ENCODE results near the gene ZBTB20.

DNA sequence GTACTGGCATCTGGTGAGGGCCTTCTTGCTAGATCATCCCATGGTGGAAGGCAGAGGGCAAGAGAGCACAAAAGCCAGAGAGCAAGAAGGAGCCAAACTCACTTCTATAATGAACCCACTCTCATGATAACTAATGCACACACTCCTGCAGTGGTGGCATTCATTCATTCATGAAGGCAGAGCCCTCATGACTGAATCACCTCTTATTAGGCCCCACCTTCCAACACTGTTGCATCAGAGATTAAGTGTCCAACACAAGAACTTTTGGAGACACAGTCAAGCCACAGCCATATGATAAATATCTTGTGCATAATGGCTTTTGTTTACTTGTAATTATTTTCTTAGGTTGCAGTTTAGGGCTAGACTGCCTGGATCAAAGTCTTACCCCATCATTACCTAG, 670.6 kb downstream of the ZBTB20 start:
- TF ChIP-seq, protein P1, sequence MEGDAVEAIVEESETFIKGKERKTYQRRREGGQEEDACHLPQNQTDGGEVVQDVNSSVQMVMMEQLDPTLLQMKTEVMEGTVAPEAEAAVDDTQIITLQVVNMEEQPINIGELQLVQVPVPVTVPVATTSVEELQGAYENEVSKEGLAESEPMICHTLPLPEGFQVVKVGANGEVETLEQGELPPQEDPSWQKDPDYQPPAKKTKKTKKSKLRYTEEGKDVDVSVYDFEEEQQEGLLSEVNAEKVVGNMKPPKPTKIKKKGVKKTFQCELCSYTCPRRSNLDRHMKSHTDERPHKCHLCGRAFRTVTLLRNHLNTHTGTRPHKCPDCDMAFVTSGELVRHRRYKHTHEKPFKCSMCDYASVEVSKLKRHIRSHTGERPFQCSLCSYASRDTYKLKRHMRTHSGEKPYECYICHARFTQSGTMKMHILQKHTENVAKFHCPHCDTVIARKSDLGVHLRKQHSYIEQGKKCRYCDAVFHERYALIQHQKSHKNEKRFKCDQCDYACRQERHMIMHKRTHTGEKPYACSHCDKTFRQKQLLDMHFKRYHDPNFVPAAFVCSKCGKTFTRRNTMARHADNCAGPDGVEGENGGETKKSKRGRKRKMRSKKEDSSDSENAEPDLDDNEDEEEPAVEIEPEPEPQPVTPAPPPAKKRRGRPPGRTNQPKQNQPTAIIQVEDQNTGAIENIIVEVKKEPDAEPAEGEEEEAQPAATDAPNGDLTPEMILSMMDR (IDR thresholded peaks at IDR 0.05): no peak
- no peak for TF ChIP-seq POLR2A (IDR thresholded peaks at IDR 0.05)
- no peak for TF ChIP-seq POLR2AphosphoS5 (IDR thresholded peaks at IDR 0.05)
